Measurements from ENCODE around the gene GGACT.

GGACT gene

DNA sequence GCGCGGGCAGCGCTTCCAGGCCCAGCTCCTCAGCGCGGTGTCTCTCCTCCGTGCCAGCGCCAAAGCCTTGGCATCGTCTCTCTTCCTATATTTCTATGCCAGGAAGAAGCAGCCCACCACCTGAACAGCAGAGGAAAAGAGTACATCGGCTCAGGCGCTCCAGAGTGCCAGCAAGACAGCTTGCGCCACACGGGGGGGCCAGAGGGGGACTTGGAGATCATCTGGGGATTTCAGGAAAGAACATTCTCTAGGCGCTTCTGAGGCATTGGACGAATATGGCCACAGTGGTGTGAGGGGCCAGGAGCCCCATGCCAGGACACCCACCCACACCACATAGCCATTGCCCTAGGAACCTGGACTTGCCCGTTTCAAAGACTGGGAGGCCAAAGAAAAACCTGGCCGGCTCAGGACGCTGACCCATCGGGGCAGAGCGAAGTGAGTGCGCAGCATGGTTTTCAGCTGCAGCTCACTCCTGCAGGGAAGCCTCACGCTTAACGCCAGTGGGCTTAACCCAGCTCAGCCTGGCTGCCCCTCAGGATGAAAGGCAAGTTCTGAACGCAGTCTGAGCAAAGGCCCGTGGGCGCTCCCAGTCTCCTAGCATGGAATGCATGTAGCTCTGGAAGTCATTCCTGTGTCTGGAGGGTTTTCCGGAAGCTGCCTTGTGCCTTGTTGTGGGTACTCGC is 62.1 kb downstream of the GGACT start:
- no peak for TF ChIP-seq CTCF (IDR thresholded peaks at IDR 0.05)

DNA sequence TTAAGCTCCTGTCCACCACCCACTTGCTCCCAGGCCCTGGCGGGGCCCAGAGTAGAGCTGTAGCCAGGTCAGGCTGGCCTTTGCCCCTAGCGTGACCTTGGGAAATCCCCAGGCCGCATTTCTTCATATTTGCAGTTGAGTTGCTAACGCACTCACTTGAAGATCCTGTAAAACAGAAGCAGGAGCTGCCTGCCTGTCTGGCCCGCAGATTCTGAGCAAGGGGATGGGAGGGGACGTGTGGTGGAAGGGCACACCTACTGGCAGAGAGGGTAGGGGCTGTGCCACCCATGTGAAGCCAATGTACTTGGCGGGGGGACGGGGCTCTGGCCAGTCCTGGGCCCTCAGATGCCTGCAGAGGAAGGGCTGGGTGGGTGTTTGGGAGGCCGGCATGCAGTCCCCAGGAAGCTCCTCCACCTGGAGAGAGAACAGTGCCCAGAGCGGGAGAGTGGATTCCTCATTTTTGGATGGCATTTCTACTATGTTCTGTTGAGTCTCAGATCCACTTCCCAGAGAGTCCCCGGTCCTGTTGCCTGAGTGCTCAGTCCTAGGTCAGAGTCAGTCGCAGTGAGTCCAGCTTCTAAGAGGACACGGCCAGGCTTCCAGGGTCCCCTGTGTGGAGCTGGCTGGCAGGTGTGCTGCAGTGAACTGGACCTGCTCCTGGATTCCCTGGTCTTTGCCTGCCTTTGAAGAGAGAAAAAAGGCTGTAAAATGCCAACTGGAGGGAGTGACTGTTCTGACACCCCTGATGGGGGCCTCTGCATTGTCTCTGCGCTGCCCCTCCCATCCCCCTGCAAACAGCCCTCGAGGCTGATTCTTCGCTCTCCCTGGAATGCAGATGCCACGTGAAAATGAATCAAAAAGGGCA is 62.9 kb downstream of the GGACT start:
- TF ChIP-seq CTCF (IDR thresholded peaks at IDR 0.05), result no peak

DNA sequence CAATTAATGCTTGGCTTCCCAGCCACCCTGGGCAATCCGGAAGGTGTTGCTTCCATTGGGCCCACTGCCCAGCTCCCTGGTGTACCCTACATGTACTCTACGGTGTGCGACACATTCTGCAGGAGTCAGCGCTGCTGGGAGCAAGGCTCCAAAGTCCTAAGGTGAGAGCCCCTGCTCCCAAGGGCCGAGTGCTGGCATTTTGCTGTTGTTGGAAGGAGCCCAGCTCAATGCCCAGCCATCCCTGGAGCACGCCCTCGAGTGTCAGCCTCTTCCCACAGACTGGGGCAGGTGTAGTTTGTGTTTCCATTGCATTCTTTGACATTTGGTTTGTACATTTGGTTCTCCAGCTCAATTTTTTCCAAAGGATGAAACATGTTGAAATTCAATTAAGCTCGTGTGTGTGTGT is 64.6 kb downstream of the GGACT start:
- no peak for TF ChIP-seq CTCF (IDR thresholded peaks at IDR 0.05)

DNA sequence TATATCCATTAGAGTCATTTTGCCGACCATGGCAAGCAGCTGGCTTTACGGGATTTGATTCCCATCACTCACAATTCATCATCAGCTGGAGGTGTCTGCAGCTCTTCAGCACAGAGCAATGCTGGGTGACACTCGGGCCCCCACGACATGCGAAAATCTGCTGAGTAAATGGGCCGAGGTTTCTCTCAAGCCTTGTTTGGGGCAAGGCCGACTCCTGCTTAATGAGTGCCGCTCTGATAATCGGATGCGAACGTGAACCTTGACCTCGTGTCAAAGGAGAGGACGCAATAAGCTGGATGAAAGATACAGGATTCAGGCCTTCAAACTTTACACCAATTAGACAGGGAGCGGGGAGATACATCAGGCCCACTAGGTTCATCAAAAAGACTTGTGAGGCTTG is 65.2 kb downstream of the GGACT start:
- no peak for TF ChIP-seq CTCF (IDR thresholded peaks at IDR 0.05)

DNA sequence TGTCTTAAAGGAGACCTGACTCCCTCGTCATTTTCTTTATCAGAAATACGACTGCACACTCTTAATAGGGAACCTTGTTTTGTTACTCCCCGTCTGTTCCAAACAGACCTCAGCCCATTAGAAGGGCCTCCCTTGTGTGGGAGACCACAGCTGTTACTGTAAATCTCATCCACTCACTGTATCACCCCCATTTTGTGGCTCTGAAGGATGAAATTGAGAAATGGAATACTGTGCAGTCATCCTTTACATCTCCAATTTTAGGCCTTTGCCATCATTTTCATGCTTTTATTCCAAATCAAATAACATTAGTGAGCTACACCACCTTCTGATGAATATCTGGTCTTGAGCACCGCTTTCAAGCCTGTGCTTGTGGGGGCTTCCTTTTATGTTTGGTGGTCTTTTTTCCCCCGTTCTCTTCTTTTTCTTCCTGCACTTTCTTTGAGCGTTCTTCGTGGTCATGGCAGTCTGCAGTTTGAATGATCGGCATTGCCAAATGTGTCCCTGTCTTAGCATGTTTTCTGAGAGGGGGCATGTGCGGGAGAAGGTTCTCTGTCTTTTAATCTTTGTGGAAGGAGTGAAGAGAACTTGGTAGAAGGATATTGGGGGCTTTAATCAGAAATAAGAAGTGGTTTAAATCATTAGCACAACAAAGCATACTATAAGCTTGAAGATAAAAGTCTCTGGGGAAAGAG is 65.8 kb downstream of the GGACT start:
- no peak for TF ChIP-seq CTCF (IDR thresholded peaks at IDR 0.05)

DNA sequence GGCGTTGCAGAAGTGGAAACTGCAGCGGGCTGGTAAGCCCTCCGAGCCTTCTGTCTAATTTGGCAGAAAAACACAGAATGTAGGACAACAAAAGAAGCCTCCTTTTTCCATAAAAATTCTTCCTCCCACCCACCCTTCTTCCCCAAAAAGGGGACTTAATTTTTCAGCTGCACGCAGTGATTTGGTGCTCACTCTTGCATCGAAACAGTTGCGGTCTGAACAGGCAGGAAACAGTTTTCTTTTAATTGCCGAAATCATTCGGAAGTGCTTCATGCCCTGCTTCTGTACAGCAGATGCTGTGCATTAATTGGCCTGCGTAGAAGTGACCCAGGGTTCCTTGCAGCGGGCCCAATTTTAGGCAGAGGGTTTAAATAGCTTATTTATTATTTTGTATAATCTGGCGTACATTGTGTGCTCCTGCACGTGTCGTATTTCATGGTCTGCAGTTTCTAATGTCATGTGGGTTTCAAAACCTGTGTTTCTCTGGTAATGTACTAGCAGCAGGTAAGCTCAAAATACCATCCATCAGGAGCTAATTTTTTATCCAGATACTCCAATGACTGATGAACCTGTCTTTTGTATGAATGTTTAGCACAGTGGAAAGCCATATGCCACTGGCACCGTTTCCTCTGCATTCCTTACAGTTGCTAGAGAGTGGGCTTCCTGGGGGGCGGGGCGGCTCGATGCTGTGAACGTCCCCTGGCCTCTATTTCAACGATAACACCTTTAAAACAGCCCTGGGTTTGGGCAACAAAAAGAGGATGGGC is 66.6 kb downstream of the GGACT start:
- TF ChIP-seq CTCF (IDR thresholded peaks at IDR 0.05), result no peak
